ENCODE measurements around the gene IFNG. TPM values are rescaled to one million over a fixed set of nuclear protein-coding genes. Genes with fewer than 3 reads are reported as not detected.

The IFNG gene
- total RNA-seq, 1 experiment from 2014 or later = not detected

- H3K4me3 Mint-ChIP-seq = no peak overlapping the region
These were observed 39.1 kb upstream of the IFNG start for GRCh38 chr12:68198507-68199086.

More at GRCh38 chr12:68198507-68199086, 39.1 kb upstream of the IFNG start:
- H3K27me3 ChIP-seq (ENCODE audit: insufficient read depth, low read length) = no peaks in the 10 kb centered on the region
- H2BK15ac ChIP-seq (ENCODE audit: low read depth, low read length) = no peak overlapping the region
- H3K27ac ChIP-seq (ENCODE audit: insufficient read length, low read depth, low read length) = no peak overlapping the region
- H3K56ac ChIP-seq (ENCODE audit: insufficient read length, low read depth, low read length) = no peak overlapping the region
- DNase-seq = no peak
- peak overlapping the region in 2 of 3 experiments; percentile 3 to 72; a peak in 2 of 7 replicates for H3K27ac Mint-ChIP-seq
- H3K4me1 ChIP-seq (ENCODE audit: insufficient read depth, low read length) = no peaks in the 10 kb centered on the region
- no peak overlapping the region for H3K4ac ChIP-seq (ENCODE audit: low read depth, low read length)
- H3K9ac ChIP-seq (ENCODE audit: extremely low read depth, insufficient read length, low read length) = no peak overlapping the region
- no peak for TF ChIP-seq CTCF (conservative IDR thresholded peaks at IDR 0.05)
- no peak overlapping the region for H2BK20ac ChIP-seq (ENCODE audit: low read depth, low read length, poor library complexity, severe bottlenecking)
- no peak overlapping the region for H4K91ac ChIP-seq (ENCODE audit: insufficient read length, low read depth, low read length)
- no peaks in the 10 kb centered on the region for H3K27me3 Mint-ChIP-seq (ENCODE audit: low read depth)
- no peak overlapping the region for H3K4me2 ChIP-seq (ENCODE audit: insufficient read depth, insufficient read length, low read length)
- no peak overlapping the region for H2AFZ ChIP-seq (ENCODE audit: low read length)
- H3K14ac ChIP-seq (ENCODE audit: insufficient read depth, low read length) = no peak overlapping the region
- no peaks in the 10 kb centered on the region; a peak in 1 of 7 replicates for H3K36me3 Mint-ChIP-seq (ENCODE audit: insufficient read depth in 1 of 3, low read depth in 3 of 3)
- H4K20me1 ChIP-seq (ENCODE audit: control insufficient read depth, insufficient read depth, insufficient read length) = no peaks in the 10 kb centered on the region
- no peak overlapping the region for H3T11ph ChIP-seq (ENCODE audit: low read length)
- H4K8ac ChIP-seq (replicated peaks; ENCODE audit: insufficient read length, low read depth, low read length) = no peak overlapping the region
- H2BK5ac ChIP-seq (ENCODE audit: insufficient read length, low read length) = no peak overlapping the region
- no peak overlapping the region for H3K18ac ChIP-seq (ENCODE audit: insufficient read length, low read depth, low read length)
- no peaks in the 10 kb centered on the region for H3K79me1 ChIP-seq (ENCODE audit: insufficient read depth, low read depth, low read length, poor library complexity, severe bottlenecking)
- no peaks in the 10 kb centered on the region for H3K23me2 ChIP-seq (ENCODE audit: insufficient read length, low read depth, low read length, poor library complexity, severe bottlenecking)
- no peak overlapping the region for H3K23ac ChIP-seq (ENCODE audit: insufficient read length, low read depth, low read length)
- H4K5ac ChIP-seq (ENCODE audit: insufficient read length, low read depth, low read length) = no peak overlapping the region
- no peaks in the 10 kb centered on the region for H3K9me3 ChIP-seq (ENCODE audit: control insufficient read depth, low read depth, low read length)
- H3K4me1 Mint-ChIP-seq = peaks cover 16 to 18% of the 10 kb centered on the region in 2 experiments
- no peak overlapping the region for H2BK12ac ChIP-seq (ENCODE audit: insufficient read length, low read depth, low read length)
- no peaks in the 10 kb centered on the region for H3K9me3 Mint-ChIP-seq
- H2BK120ac ChIP-seq (ENCODE audit: low read depth, low read length, poor library complexity, severe bottlenecking) = no peak overlapping the region
- H3K79me2 ChIP-seq (ENCODE audit: insufficient read depth, low read length) = no peaks in the 10 kb centered on the region
- WGBS (ENCODE audit: extremely low coverage, insufficient read length, low lambda C conversion rate) = no CpG with 5 or more reads among the region's 12 CpGs
- no peak overlapping the region for H2AK5ac ChIP-seq (ENCODE audit: insufficient read length, low read length)

Data from H9 (cell line).